Measurements from ENCODE around the gene HRAS.

HRAS gene

GRCh38 chr11:494761-495536, 40.4 kb downstream of the HRAS start:
- no peak for DNase-seq (ENCODE audit: low read depth in 2 of 2)

- DNase-seq (ENCODE audit: low read depth in 2 of 2): no peak
These were observed 42.7 kb downstream of the HRAS start for GRCh38 chr11:492427-493226.

- DNase-seq (ENCODE audit: low read depth in 2 of 2): no peak
These were observed 44.0 kb downstream of the HRAS start for GRCh38 chr11:491358-491757.

- no peak for DNase-seq (ENCODE audit: low read depth in 2 of 2)
These were observed 44.5 kb downstream of the HRAS start for GRCh38 chr11:490930-491260.

GRCh38 chr11:490186-490929, 45.0 kb downstream of the HRAS start:
- DNase-seq (ENCODE audit: low read depth in 2 of 2): no peak

GRCh38 chr11:489610-490185, 45.7 kb downstream of the HRAS start:
- no peak for DNase-seq (ENCODE audit: low read depth in 2 of 2)

DNA sequence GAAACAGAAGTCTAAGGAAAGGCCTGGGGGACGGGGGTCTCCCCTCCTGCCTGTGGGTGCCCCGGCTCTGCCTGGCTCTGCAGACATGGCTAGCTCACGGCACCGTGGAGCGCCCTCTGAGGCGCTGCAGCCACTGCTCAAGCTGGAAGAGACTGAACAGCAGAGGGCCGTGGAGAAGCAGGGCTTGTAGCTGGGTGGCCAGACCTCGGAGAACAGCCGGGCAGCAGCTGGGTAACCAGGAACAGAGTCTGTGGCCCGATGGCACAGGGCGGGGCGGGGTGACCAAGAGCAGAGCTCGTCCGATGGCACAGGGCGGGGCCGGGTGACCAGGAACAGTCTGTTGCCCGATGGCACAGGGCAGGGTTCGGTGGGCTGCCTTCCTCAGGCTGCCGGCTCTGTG, 46.4 kb downstream of the HRAS start:
- no peak for DNase-seq (ENCODE audit: low read depth in 2 of 2)

GRCh38 chr11:488579-488978, 46.8 kb downstream of the HRAS start:
- DNase-seq (ENCODE audit: low read depth in 2 of 2): no peak

- no peak for DNase-seq (ENCODE audit: low read depth in 2 of 2)
These were observed 47.3 kb downstream of the HRAS start for GRCh38 chr11:488062-488461.

GRCh38 chr11:487571-488021, 47.8 kb downstream of the HRAS start:
- DNase-seq (ENCODE audit: low read depth in 2 of 2): no peak

- DNase-seq (ENCODE audit: low read depth in 2 of 2): no peak
These were observed 49.2 kb downstream of the HRAS start for GRCh38 chr11:486189-486588.

GRCh38 chr11:484616-485015, 50.8 kb downstream of the HRAS start:
- no peak for DNase-seq (ENCODE audit: low read depth in 2 of 2)

Data from stimulated activated CD4-positive, alpha-beta T cell treated with anti-CD3 and anti-CD28 coated beads, Interleukin-15, amount 100 ng/mL, for 48 hours (primary cell).